H54 (cell line): Measurements from ENCODE around the gene TUBA8.
"Not testable (repeated sequence)": the region's sequence is repeated elsewhere in the genome, so short reads cannot be mapped to it uniquely, and the experiment has no call there.

Experiments
- DNase-seq: peaks from one replicate; pipeline ENCODE4 v3.0.0; 2011; ENCODE audit warnings: low spot score, mixed read lengths; ENCODE audit not compliant: insufficient read length
- FAIRE-seq: peaks from 3 replicates; lab custom pipeline; 2011; peaks lifted over from hg19 to GRCh38; lab: Jason Lieb, UNC
- POLR2A ChIP-seq: IDR thresholded peaks from 2 replicates; pipeline ENCODE4 v1.6.1; 2011; ENCODE audit warnings: low read depth, mild to moderate bottlenecking, low read length

The TUBA8 gene

GRCh38 chr22:18110194-18110953 lies at the start of gene TUBA8:
TSS of gene TUBA8 (plus strand) at chr22:18110809. CDS start at chr22:18110866, 57 bp downstream.
- no peak for TF ChIP-seq POLR2A
- no peak for DNase-seq
- FAIRE-seq = no peak

GRCh38 chr22:18062421-18062820 lies 48.2 kb upstream of the TUBA8 start:
- DNase-seq (no peak), FAIRE-seq (no peak)
- TF ChIP-seq POLR2A = no peak

- no peak for FAIRE-seq
- DNase-seq = no peak
- no peak for TF ChIP-seq POLR2A
Observed at GRCh38 chr22:18063306-18063705, 47.3 kb upstream of the TUBA8 start.

- FAIRE-seq, DNase-seq: not testable (repeated sequence)
Observed at GRCh38 chr22:18063715-18064114, 46.9 kb upstream of the TUBA8 start.

DNA sequence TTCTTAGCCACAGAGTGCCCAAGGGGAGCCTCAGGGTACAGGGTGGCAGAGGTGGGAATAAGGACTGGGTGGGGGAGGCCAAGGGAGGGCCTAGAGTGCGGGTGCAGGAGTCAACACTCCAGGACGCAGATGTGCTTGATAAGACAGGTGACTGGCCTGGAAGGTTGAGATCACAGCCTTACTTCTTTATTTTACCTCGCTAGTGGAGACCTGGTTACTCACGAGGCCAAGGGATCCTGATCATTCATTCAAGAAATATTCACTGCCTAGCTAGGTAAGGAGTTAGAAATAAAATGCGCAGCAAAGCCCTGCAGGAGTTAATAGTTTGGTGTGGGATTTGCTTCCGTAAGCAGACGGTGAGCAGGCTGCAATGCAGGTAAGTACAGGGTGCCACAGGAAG lies 46.0 kb upstream of the TUBA8 start:
- FAIRE-seq = no peak
- no peak for TF ChIP-seq POLR2A
- no peak for DNase-seq

GRCh38 chr22:18065256-18065655 lies 45.4 kb upstream of the TUBA8 start:
- no peak for DNase-seq
- no peak for FAIRE-seq
- TF ChIP-seq POLR2A = no peak

DNA sequence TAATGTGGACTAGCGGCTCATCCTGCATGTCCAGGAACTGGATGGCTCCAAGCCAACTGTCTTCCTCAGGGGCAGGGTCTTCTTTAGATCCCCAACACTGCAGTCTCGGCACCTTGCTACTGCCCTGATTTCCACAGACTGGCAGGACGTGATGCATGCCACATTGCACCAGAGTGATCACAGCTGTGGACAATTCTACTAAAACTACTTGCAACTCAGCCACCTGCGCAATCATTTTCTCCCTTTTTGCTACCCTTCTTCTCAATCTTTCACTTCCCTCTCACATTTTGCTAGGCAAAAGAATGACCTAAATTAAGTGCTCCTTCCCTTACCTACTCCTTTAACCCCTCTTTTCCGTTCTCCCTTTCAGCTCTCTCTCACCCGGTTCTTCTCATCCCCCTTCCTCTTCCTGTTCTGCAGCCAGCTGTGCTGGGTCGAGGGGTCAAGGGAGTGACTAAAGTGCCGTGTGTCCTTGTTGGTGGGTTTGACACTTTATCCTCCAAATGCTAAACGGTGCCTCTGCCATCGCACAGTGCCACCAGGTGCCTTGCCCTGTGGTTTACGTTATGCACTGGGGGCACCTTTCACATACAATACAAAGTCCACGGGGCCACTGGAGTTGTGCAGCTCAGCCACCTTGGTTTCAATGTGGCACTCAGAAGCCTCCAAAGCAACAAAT lies 44.3 kb upstream of the TUBA8 start:
- FAIRE-seq = no peak
- no peak for DNase-seq
- TF ChIP-seq POLR2A = no peak

GRCh38 chr22:18067121-18067520 lies 43.5 kb upstream of the TUBA8 start:
- no peak for FAIRE-seq
- no peak for TF ChIP-seq POLR2A
- DNase-seq = no peak

DNA sequence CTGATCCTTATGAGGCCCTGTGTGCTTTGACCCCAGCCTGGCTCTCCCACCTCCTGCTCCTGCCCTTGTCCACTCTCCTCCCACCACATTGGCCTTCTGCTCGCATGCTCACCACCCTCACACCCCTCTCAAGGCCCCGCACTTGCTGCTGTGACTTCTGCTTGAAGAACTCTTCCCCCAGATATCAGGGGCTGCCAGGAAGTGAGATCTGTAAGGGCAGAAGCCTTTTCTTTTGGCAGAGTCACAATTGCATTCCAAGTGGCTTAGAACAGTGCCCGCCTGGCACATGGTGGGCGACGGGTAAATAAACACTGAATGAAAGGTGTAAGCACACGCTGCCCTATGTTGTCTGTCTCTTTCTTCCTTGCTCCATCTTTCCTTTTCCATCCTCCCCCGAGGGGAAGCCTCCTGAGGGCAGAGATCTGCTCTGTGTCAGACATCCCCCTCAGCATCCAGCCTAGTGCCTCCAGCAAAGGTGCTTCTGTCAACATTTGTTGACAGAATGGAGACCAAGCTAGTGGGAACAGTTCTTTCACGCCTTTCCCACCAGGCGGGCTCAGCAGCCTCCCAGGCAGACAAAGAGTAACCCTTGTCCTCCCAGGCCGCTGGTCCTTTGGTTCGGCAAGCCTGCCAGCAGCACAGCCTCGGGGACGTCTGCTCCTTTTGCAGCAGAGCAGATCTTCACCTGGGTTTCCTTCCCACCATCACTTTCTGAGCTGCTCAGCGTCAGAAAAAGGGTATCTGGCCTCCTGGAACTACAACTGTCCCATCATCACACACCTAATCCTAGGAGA lies 42.9 kb upstream of the TUBA8 start:
- TF ChIP-seq POLR2A = no peak
- FAIRE-seq (no peak), DNase-seq (no peak)

DNA sequence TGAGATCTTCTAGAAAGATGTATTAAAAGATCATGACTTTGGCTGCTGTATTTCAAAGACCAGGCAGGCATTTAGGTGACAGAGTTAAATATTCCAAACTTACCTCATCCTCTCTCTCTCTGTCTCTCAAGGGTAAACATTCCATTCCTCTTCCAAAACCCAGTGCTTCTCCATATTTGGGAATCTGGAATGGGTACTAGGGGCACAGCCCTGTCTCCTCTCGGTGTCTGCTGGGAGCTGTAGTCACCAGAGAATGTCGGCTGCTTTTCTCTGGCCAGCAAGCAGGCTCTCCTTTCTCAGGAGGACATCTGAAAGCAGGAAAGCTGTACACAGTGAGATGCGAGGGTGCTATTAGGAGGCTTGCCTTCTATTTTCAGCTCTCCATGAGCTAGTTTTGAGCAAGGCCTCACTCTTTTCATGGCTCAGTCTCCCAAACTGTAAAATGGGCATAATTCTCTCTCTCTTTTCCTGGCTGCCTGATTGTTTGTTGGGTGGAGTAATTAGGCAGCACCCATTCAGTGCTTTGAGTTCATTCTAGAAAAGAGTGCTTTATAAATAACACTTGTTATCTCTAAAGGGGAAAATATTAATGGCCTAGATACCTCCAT lies 42.1 kb upstream of the TUBA8 start:
- TF ChIP-seq POLR2A = no peak
- DNase-seq (no peak), FAIRE-seq (no peak)

DNA sequence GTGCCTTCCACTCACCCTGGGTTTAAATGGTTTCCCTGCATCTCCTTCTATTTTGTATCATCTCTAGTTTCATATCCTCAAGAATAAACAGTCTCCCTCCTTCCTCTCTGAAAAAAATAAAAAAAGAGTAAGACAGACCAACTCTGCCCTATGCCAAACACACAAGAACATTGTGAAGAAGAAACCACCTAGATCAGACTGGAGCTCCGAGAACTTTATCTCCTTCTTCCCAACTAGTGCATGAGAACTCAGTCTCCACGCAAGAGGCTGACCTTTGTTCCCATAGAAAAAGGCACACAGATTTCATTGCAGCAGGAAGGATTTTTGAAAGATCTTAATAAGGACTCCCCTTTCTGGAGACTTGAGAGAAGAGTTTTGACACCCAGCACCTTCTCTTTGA lies 41.6 kb upstream of the TUBA8 start:
- DNase-seq (no peak), FAIRE-seq (no peak)
- TF ChIP-seq POLR2A = no peak

DNA sequence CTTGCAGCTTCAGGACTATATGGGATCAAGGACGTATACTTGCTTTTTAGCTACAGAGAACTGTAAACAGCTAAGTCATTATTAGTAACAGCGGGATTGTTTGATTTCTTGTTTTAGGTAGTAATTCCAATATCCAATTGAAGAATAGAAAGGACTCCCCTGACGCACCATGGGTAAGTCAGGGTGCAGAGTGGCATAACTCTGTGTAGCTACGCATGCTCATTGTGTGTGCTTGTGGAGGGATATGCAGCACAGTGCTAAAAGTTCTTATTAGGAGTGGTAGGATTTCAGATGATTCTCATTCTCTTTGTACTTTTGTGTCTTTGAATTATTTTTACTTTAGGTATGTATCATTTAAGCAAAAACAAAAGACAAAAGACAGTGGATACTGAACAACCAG lies 40.6 kb upstream of the TUBA8 start:
- FAIRE-seq = no peak

GRCh38 chr22:18070556-18071306 lies 39.9 kb upstream of the TUBA8 start:
- no peak for FAIRE-seq
- TF ChIP-seq POLR2A = no peak
- no peak for DNase-seq

More for the DNA sequence above, 40.6 kb upstream of the TUBA8 start:
- DNase-seq = no peak
- TF ChIP-seq POLR2A = no peak

GRCh38 chr22:18071307-18071967 lies 39.2 kb upstream of the TUBA8 start:
- not testable (repeated sequence) for FAIRE-seq, DNase-seq
